ENCODE results near the gene BACE1. TPM values are rescaled to one million over a fixed set of nuclear protein-coding genes. Genes with fewer than 3 reads are reported as not detected.

BACE1 gene
- 36.4 and 37.8 TPM in 2 replicates for polyA plus RNA-seq (2012; rRNA removed)
- polyA plus RNA-seq (2012; cell fraction: cytosol; rRNA removed) = 27.1 and 34.4 TPM in 2 replicates
- polyA plus RNA-seq (2012; cell fraction: nucleus; rRNA removed) = 30.8 and 49.3 TPM in 2 replicates

DNA sequence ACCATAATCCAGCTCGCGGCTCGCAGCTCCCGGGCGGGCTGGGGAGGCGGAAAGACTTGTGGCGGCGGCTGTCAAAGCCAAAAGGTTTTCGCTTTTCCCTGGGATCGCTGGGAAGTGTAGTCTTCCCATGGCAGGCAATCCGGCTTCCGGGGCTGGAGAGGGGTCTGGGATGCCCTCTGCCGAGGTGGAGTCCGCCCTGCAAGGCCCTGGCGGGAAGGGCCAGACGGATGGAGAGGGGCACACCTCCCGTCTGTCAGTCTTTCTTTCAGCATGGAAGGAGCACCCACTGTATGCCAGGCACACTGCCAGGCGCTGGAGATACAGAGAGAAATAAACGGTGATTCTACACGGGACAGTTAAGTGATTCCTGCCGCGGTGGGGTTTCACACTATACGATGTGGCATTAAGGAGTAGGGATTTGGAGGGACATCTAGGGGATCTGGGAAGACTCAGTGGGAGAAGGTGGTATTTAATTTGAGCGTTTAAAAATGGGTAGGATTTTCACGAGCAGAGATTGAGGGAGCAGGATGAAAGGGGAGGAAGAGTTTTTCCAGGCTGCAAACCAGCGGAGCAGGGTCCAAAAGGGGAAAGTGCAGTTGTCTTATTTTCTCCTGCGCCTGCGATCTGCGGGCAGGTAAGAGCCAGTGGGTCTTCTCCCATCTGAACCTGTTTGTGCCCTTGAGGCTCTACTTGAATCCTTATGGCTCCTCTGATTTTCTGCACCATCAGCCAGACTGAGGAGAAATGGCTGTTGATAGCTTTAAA is at the start of gene BACE1:
Gene BACE1 (minus strand): TSS at position 60 of the 765 bp plus-strand sequence. CDS start 461 bp downstream, outside the sequence.
- H3K36me3 ChIP-seq (replicated peaks in 1 of 2; ENCODE audit: control insufficient read depth in 1 of 2, insufficient read depth in 2 of 2, low read length in 1 of 2) = no peaks in the 10 kb centered on the region
- peaks cover 37% of the 10 kb centered on the region for H3K79me2 ChIP-seq (ENCODE audit: insufficient read depth)
- CTCF ChIA-PET = interaction anchor here (0.6 to 1.9 kb wide), 4 partner anchors 8 to 90 kb away, joined by 3 to 8 read pairs (median 4); partner anchors contain the start of genes PCSK7 and RNF214
- peak; percentile 96 for DNase-seq
- WGBS (ENCODE audit: low lambda C conversion rate) = 2% methylated on average over 16 of the region's 29 CpGs
- H2AFZ ChIP-seq (ENCODE audit: low read depth) = peak within 1 kb of the TSS; percentile 93
- H3K27ac ChIP-seq (ENCODE audit: low read depth in 2 of 2, low read length in 1 of 2) = peak within 1 kb of the TSS in 1 of 2 experiments; percentile 25; a peak in 2 of 4 replicates
- POLR2A ChIA-PET = interaction anchor here (1.6 kb wide), 1 partner anchor 11 kb away, joined by 8 read pairs; the partner anchor contains the start of gene CEP164
- TF ChIP-seq, protein P1, sequence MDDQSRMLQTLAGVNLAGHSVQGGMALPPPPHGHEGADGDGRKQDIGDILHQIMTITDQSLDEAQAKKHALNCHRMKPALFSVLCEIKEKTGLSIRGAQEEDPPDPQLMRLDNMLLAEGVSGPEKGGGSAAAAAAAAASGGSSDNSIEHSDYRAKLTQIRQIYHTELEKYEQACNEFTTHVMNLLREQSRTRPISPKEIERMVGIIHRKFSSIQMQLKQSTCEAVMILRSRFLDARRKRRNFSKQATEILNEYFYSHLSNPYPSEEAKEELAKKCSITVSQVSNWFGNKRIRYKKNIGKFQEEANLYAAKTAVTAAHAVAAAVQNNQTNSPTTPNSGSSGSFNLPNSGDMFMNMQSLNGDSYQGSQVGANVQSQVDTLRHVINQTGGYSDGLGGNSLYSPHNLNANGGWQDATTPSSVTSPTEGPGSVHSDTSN (IDR thresholded peaks at IDR 0.05) = peak; percentile 61; the same call in 1 of the 2 replicates
- TF ChIP-seq GABPA (IDR thresholded peaks at IDR 0.05; ENCODE audit: low read depth) (peak; percentile 83), FOSL2 (IDR thresholded peaks at IDR 0.05; ENCODE audit: borderline replicate concordance, low read depth) (no peak), TEAD4 (IDR thresholded peaks at IDR 0.05; ENCODE audit: borderline replicate concordance, insufficient read depth) (no peak), RAD21 (IDR thresholded peaks at IDR 0.05; ENCODE audit: low read length) (peak; percentile 58), FOXJ3 (CRISPR knock-in tag; IDR thresholded peaks at IDR 0.05) (no peak), YY1 (IDR thresholded peaks at IDR 0.05; ENCODE audit: low read depth) (peak; percentile 63; the same call in 1 of the 2 replicates), FOXM1 (IDR thresholded peaks at IDR 0.05; ENCODE audit: low read depth) (no peak), GATA2 (CRISPR knock-in tag; IDR thresholded peaks at IDR 0.05) (no peak), MXI1 (IDR thresholded peaks at IDR 0.05; ENCODE audit: low read depth, low read length) (peak; percentile 90), ELF1 (IDR thresholded peaks at IDR 0.05) (peak; percentile 93), TAF1 (IDR thresholded peaks at IDR 0.05; ENCODE audit: borderline replicate concordance, low read depth, low read length) (peak; percentile 72), TCF12 (IDR thresholded peaks at IDR 0.05) (no peak), POLR2AphosphoS5 (IDR thresholded peaks at IDR 0.05; ENCODE audit: low read depth, low read length) (no peak), MEF2A (IDR thresholded peaks at IDR 0.05; ENCODE audit: borderline replicate concordance, low read depth) (no peak), CHD2 (IDR thresholded peaks at IDR 0.05; ENCODE audit: low read length, partially characterized antibody) (peak; percentile 72), RFX5 (IDR thresholded peaks at IDR 0.05; ENCODE audit: low read length) (no peak), SIN3A (IDR thresholded peaks at IDR 0.05; ENCODE audit: borderline replicate concordance, low read depth, low read length) (peak; percentile 92; the same call in 1 of the 2 replicates), SMC3 (IDR thresholded peaks at IDR 0.05; ENCODE audit: low read depth, low read length) (peak; percentile 50; the same call in 1 of the 2 replicates)
- TF ChIP-seq, protein P2, sequence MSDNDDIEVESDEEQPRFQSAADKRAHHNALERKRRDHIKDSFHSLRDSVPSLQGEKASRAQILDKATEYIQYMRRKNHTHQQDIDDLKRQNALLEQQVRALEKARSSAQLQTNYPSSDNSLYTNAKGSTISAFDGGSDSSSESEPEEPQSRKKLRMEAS (IDR thresholded peaks at IDR 0.05; ENCODE audit: low read depth) = peak; percentile 61; the same call in 1 of the 2 replicates
- TF ChIP-seq, protein P3, sequence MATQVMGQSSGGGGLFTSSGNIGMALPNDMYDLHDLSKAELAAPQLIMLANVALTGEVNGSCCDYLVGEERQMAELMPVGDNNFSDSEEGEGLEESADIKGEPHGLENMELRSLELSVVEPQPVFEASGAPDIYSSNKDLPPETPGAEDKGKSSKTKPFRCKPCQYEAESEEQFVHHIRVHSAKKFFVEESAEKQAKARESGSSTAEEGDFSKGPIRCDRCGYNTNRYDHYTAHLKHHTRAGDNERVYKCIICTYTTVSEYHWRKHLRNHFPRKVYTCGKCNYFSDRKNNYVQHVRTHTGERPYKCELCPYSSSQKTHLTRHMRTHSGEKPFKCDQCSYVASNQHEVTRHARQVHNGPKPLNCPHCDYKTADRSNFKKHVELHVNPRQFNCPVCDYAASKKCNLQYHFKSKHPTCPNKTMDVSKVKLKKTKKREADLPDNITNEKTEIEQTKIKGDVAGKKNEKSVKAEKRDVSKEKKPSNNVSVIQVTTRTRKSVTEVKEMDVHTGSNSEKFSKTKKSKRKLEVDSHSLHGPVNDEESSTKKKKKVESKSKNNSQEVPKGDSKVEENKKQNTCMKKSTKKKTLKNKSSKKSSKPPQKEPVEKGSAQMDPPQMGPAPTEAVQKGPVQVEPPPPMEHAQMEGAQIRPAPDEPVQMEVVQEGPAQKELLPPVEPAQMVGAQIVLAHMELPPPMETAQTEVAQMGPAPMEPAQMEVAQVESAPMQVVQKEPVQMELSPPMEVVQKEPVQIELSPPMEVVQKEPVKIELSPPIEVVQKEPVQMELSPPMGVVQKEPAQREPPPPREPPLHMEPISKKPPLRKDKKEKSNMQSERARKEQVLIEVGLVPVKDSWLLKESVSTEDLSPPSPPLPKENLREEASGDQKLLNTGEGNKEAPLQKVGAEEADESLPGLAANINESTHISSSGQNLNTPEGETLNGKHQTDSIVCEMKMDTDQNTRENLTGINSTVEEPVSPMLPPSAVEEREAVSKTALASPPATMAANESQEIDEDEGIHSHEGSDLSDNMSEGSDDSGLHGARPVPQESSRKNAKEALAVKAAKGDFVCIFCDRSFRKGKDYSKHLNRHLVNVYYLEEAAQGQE (IDR thresholded peaks at IDR 0.05; ENCODE audit: low read depth, low read length) = no peak
- TF ChIP-seq, protein P4, sequence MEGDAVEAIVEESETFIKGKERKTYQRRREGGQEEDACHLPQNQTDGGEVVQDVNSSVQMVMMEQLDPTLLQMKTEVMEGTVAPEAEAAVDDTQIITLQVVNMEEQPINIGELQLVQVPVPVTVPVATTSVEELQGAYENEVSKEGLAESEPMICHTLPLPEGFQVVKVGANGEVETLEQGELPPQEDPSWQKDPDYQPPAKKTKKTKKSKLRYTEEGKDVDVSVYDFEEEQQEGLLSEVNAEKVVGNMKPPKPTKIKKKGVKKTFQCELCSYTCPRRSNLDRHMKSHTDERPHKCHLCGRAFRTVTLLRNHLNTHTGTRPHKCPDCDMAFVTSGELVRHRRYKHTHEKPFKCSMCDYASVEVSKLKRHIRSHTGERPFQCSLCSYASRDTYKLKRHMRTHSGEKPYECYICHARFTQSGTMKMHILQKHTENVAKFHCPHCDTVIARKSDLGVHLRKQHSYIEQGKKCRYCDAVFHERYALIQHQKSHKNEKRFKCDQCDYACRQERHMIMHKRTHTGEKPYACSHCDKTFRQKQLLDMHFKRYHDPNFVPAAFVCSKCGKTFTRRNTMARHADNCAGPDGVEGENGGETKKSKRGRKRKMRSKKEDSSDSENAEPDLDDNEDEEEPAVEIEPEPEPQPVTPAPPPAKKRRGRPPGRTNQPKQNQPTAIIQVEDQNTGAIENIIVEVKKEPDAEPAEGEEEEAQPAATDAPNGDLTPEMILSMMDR (IDR thresholded peaks at IDR 0.05) = peak; percentile 54
- TF ChIP-seq, protein P5, sequence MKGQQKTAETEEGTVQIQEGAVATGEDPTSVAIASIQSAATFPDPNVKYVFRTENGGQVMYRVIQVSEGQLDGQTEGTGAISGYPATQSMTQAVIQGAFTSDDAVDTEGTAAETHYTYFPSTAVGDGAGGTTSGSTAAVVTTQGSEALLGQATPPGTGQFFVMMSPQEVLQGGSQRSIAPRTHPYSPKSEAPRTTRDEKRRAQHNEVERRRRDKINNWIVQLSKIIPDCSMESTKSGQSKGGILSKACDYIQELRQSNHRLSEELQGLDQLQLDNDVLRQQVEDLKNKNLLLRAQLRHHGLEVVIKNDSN (IDR thresholded peaks at IDR 0.05; ENCODE audit: borderline replicate concordance, low read depth) = no peak
- H3K4me1 ChIP-seq (ENCODE audit: control insufficient read depth in 1 of 2, insufficient read depth in 2 of 2, low read depth in 1 of 2, low read length in 1 of 2) = peaks cover 0 to 19% of the 10 kb centered on the region in 2 experiments; a peak in 3 of 4 replicates
- H3K4me3 ChIP-seq (ENCODE audit: low read depth in 2 of 2, low read length in 1 of 2) = peak within 1 kb of the TSS; percentile 66 to 81
- H3K27me3 ChIP-seq (ENCODE audit: insufficient read depth) = no peaks in the 10 kb centered on the region
- H3K9ac ChIP-seq = peak within 1 kb of the TSS; percentile 69
- no peaks in the 10 kb centered on the region for H3K9me3 ChIP-seq
- H3F3A ChIP-seq (replicated peaks; ENCODE audit: insufficient read depth) = peaks cover 7% of the 10 kb centered on the region
- no peaks in the 10 kb centered on the region for H3K9me2 ChIP-seq
- H3K4me2 ChIP-seq = peak within 1 kb of the TSS; percentile 99
- no peaks in the 10 kb centered on the region for H4K20me1 ChIP-seq (ENCODE audit: insufficient read depth)

Data from SK-N-SH (cell line).